Choroid plexus epithelial cell (primary cell): ENCODE results near the gene C1QTNF3.

ENCODE experiments used
- DNase-seq: peaks from one replicate; pipeline ENCODE4 v3.0.0-alpha.2; 2010; ENCODE audit warnings: low read depth
- H3K4me3 ChIP-seq: 2 replicates; pipeline ENCODE4 v1.5.1; 2011; ENCODE audit warnings: low read depth, mild to moderate bottlenecking, control low read depth, low read length, moderate library complexity
- CTCF ChIP-seq: conservative IDR thresholded peaks from 2 replicates; pipeline ENCODE4 v1.5.1; 2011; ENCODE audit warnings: low read depth, mild to moderate bottlenecking, control low read depth, inconsistent platforms, low read length, moderate library complexity

Gene C1QTNF3

GRCh38 chr5:34062419-34062818 lies 19.4 kb upstream of the C1QTNF3 start:
- TF ChIP-seq CTCF = no peak
- no peak for DNase-seq
- H3K4me3 ChIP-seq = no peak overlapping the region

- DNase-seq = no peak
- no peak for TF ChIP-seq CTCF
- no peak overlapping the region for H3K4me3 ChIP-seq
Measured at GRCh38 chr5:34061993-34062392, 19.0 kb upstream of the C1QTNF3 start.

GRCh38 chr5:34059977-34060376 lies 17.0 kb upstream of the C1QTNF3 start:
- TF ChIP-seq CTCF = no peak
- H3K4me3 ChIP-seq = no peak overlapping the region
- no peak for DNase-seq

GRCh38 chr5:34058532-34058931 lies 15.5 kb upstream of the C1QTNF3 start:
- no peak for DNase-seq
- no peak overlapping the region for H3K4me3 ChIP-seq
- no peak for TF ChIP-seq CTCF

GRCh38 chr5:34057569-34057968 lies 14.6 kb upstream of the C1QTNF3 start:
- DNase-seq = no peak
- TF ChIP-seq CTCF = no peak
- H3K4me3 ChIP-seq = no peak overlapping the region

GRCh38 chr5:34057118-34057517 lies 14.1 kb upstream of the C1QTNF3 start:
- TF ChIP-seq CTCF = no peak
- DNase-seq = no peak
- no peak overlapping the region for H3K4me3 ChIP-seq

GRCh38 chr5:34055667-34056066 lies 12.7 kb upstream of the C1QTNF3 start:
- TF ChIP-seq CTCF = no peak
- DNase-seq = no peak
- no peak overlapping the region for H3K4me3 ChIP-seq
